Stomach (tissue), 9 donors: ENCODE data around the gene TUB. TPM values are rescaled to one million over a fixed set of nuclear protein-coding genes. Genes with fewer than 3 reads are reported as not detected.

Experiments
- DNase-seq, 2 donors: peaks; one replicate each; pipeline versions ENCODE4 v3.0.0 to v3.0.0-alpha.2; 2013 to 2019
- H3K27ac ChIP-seq, 5 donors: fragments of 200-600 bp in 4 of 5; sonication (generic) in 4 of 5; one replicate each; pipeline ENCODE4 v1.5.1; 2013 to 2019; ENCODE audit warnings: mild to moderate bottlenecking in 1 of 5, moderate library complexity in 1 of 5
- H3K27me3 ChIP-seq, 3 donors: fragments of 200-600 bp; sonication (generic); one replicate each; pipeline ENCODE4 v1.5.1; 2017 to 2019; ENCODE audit warnings: mixed run types in 1 of 3
- H3K36me3 ChIP-seq, 4 donors: fragments of 200-600 bp; sonication (generic); 1 replicate in 3 of 4; 2 replicates in 1 of 4; pipeline ENCODE4 v1.5.1; 2016 to 2019
- H3K4me1 ChIP-seq, 4 donors: fragments of 200-600 bp; sonication (generic); one replicate each; pipeline ENCODE4 v1.5.1; 2016 to 2019
- H3K4me3 ChIP-seq, 4 donors: fragments of 200-600 bp; sonication (generic) in 3 of 4; one replicate each; pipeline ENCODE4 v1.5.1; 2016 to 2019; ENCODE audit warnings: mild to moderate bottlenecking in 1 of 4
- H3K9me3 ChIP-seq, 4 donors: fragments of 200-600 bp; sonication (generic); one replicate each; pipeline ENCODE4 v1.5.1; 2016 to 2019
- CTCF ChIP-seq, 7 experiments: fragments of 450-650 bp in 4 of 7; fragments of 200-600 bp in 3 of 7; sonication (generic) in 3 of 7; IDR thresholded peaks; one replicate each; pipeline ENCODE4 v1.5.1; 2016 to 2019; ENCODE audit warnings: antibody characterized with exemption in 7 of 7, control low read depth in 2 of 7, mild to moderate bottlenecking in 1 of 7
- EP300 ChIP-seq: sonication (generic); formaldehyde crosslinking; IDR thresholded peaks from one replicate; pipeline ENCODE4 v1.6.1; 2017; ENCODE audit warnings: antibody characterized with exemption
- POLR2A ChIP-seq, 4 donors: fragments of 450-650 bp; IDR thresholded peaks; one replicate each; pipeline ENCODE4 v1.6.1; 2016; ENCODE audit warnings: antibody characterized with exemption in 4 of 4, control low read depth in 2 of 4, mild to moderate bottlenecking in 1 of 4, moderate library complexity in 1 of 4
- POLR2AphosphoS5 ChIP-seq, 3 donors: sonication (generic); formaldehyde crosslinking; IDR thresholded peaks; one replicate each; pipeline ENCODE4 v1.6.1; 2016; ENCODE audit warnings: antibody characterized with exemption in 3 of 3
- WGBS, 5 donors: extraction: QIAGEN DNeasy Blood & Tissue Kit in 3 of 5; methylation state at CpG; one replicate each; pipeline versions ENCODE4 v1.1.5 to v1.1.7; 2013 to 2018; 5-methylcytosine and 5-hydroxymethylcytosine counted together
- intact Hi-C: fragments of 100-400 bp; cut with DNase I; formaldehyde crosslinking; loops from one replicate; pipeline ENCODE4 v1.15.1; 2023; ENCODE audit warnings: low total_unique reads
- polyA plus RNA-seq, 3 donors: library from polyadenylated mRNA; stranded (reverse); fragments of 200-250 nt; gene quantifications; one replicate each; pipeline ENCODE4 v1.2.3, GENCODE V29; 2013
- total RNA-seq, 5 donors: library from RNA; depleted of rRNA; stranded (reverse); fragments of >200 nt; gene quantifications; one replicate each; pipeline versions ENCODE4 v1.1.0 to v1.2.3, GENCODE V29; 2014 to 2016
- donor health status: healthy with polysubstance abuse.
- donor health status: Bipolar disorder and iron deficiency.
- donor health status: healthy.

Gene TUB
- total and polyA plus RNA-seq, 8 donors, result under 0.01 to 12.1 (median 1.4) TPM; not detected in 1

- H3K4me3 ChIP-seq, result no peak overlapping the region
- TF ChIP-seq POLR2AphosphoS5 (IDR thresholded peaks at IDR 0.05) (no peak), POLR2A (IDR thresholded peaks at IDR 0.05) (no peak), CTCF (IDR thresholded peaks at IDR 0.05) (no peak), EP300 (no peak)
- no peaks in the 10 kb centered on the region for H3K36me3 ChIP-seq
- WGBS, 5 donors, result 66 to 74% (median 69%) methylated on average over 13 to 18 of the region's 18 CpGs
- H3K9me3 ChIP-seq, result no peaks in the 10 kb centered on the region
- no peak overlapping the region for H3K27ac ChIP-seq
- intact Hi-C loops, result no loop called here
- DNase-seq, result no peak
- H3K4me1 ChIP-seq, result peaks cover 14 to 24% (median 19%) of the 10 kb centered on the region in 4 donors
- H3K27me3 ChIP-seq, result peaks cover 0 to 11% (median 0%) of the 10 kb centered on the region in 3 donors
Measured at GRCh38 chr11:8071616-8072581, 9.1 kb upstream of the TUB start.

- TF ChIP-seq CTCF (IDR thresholded peaks at IDR 0.05) (no peak), EP300 (no peak), POLR2A (IDR thresholded peaks at IDR 0.05) (no peak), POLR2AphosphoS5 (IDR thresholded peaks at IDR 0.05) (no peak)
- Histone ChIP-seq H3K27ac (no peak overlapping the region), H3K4me1 (peaks cover 0 to under 1% (median 0%) of the 10 kb centered on the region in 4 donors), H3K4me3 (no peak overlapping the region), H3K36me3 (no peaks in the 10 kb centered on the region), H3K27me3 (peaks cover 0 to 15% (median 0%) of the 10 kb centered on the region in 3 donors), H3K9me3 (no peaks in the 10 kb centered on the region)
- intact Hi-C loops, result no loop called here
- DNase-seq, result no peak
- 56 to 67% (median 63%) methylated on average over 2 of the region's 2 CpGs for WGBS, 5 donors
Measured at GRCh38 chr11:8075119-8075726, 5.8 kb upstream of the TUB start.

GRCh38 chr11:8079111-8079675, 1.8 kb upstream of the TUB start:
- TF ChIP-seq CTCF (IDR thresholded peaks at IDR 0.05) (no peak), EP300 (no peak), POLR2AphosphoS5 (IDR thresholded peaks at IDR 0.05) (no peak), POLR2A (IDR thresholded peaks at IDR 0.05) (no peak)
- WGBS, 5 donors, result 84 to 92% (median 89%) methylated on average over 4 of the region's 4 CpGs
- peaks cover 0 to 44% (median 13%) of the 10 kb centered on the region in 3 donors for H3K27me3 ChIP-seq
- H3K27ac ChIP-seq, result no peak overlapping the region
- H3K36me3 ChIP-seq, result no peaks in the 10 kb centered on the region
- intact Hi-C loops, result no loop called here
- H3K4me1 ChIP-seq, result peaks cover 10 to 30% (median 22%) of the 10 kb centered on the region in 4 donors
- DNase-seq, result no peak
- no peak overlapping the region for H3K4me3 ChIP-seq
- H3K9me3 ChIP-seq, result no peaks in the 10 kb centered on the region

- no peaks in the 10 kb centered on the region for H3K36me3 ChIP-seq
- H3K27ac ChIP-seq, result no peak overlapping the region
- intact Hi-C loops, result no loop called here
- H3K27me3 ChIP-seq, result peaks cover 0 to 44% (median 13%) of the 10 kb centered on the region in 3 donors
- WGBS, 5 donors, result 74 to 86% (median 81%) methylated on average over 24 of the region's 24 CpGs
- no peaks in the 10 kb centered on the region for H3K9me3 ChIP-seq
- peak overlapping the region; percentile 53 to 71 (median 64) for H3K4me3 ChIP-seq
- peaks cover 10 to 30% (median 22%) of the 10 kb centered on the region in 4 donors for H3K4me1 ChIP-seq
- no peak for TF ChIP-seq POLR2A (IDR thresholded peaks at IDR 0.05)
- TF ChIP-seq POLR2AphosphoS5 (IDR thresholded peaks at IDR 0.05), result no peak
- TF ChIP-seq CTCF (IDR thresholded peaks at IDR 0.05), result no peak
- TF ChIP-seq EP300, result no peak
- no peak for DNase-seq
Measured at GRCh38 chr11:8080069-8080670, 841 bp upstream of the TUB start.
